Spleen (tissue), 7 donors: ENCODE results near the gene ROR1.

Source experiments
- POLR2AphosphoS5 ChIP-seq, 3 donors: sonication (generic); formaldehyde crosslinking; IDR thresholded peaks; one replicate each; pipeline ENCODE4 v1.5.1; 2017; ENCODE audit warnings: antibody characterized with exemption in 3 of 3
- TF ChIP-seq, protein P1 (sequence below), 11 experiments: fragments of 200-600 bp in 7 of 11; fragments of 450-650 bp in 4 of 11; sonication (generic) in 4 of 11; IDR thresholded peaks in 8 of 11; conservative IDR thresholded peaks in 3 of 11; 1 replicate in 7 of 11; 2 replicates in 4 of 11; pipeline versions ENCODE4 v1.4.0 to v1.8.0; 2016 to 2021; ENCODE audit warnings: antibody characterized with exemption in 11 of 11, inconsistent platforms in 4 of 11, mild to moderate bottlenecking in 1 of 11
- donor health status: DM: no; HTN: no; CAD: no; lungs with moderate emphysema.
- donor health status: DM: no; HTN: no; CAD: no.
- donor health status: DM: no; HTN: no; CAD: no.

DNA sequence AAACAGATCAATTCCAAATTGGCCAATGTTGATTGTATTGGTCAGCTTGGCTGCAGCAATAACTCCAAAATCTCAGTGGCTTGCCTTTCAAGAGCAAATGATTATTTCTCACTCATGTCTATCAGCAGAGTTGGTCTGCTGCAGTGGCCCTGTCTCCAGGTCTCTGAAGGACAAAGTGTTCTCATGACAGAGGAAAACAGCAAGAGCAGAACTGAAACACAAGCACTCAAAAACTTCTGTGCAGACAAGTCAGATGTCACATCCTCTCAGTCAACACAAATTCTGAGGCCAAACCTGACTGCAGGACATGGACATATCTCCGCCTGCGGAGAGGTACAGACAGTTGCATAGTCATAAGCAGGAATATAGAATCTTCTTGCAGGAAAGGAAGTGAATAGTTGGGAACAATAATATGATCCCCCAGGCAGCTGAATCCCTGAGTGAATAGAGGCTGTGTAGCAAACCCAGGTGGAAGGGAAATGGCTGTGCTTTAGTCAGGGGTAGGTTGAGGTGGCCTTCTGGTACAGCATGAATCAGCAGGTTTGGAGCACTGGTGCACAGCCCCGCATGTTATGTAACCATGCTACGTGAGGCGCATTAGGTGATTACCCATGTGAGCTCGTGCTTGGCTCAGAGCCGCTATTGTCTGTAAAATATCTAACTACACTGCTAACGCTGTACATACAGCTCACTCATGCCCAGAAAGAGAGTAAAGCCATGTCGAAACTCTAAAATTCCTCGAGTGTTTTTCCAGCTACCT is 412.5 kb downstream of the ROR1 start:
- TF ChIP-seq, protein P1, sequence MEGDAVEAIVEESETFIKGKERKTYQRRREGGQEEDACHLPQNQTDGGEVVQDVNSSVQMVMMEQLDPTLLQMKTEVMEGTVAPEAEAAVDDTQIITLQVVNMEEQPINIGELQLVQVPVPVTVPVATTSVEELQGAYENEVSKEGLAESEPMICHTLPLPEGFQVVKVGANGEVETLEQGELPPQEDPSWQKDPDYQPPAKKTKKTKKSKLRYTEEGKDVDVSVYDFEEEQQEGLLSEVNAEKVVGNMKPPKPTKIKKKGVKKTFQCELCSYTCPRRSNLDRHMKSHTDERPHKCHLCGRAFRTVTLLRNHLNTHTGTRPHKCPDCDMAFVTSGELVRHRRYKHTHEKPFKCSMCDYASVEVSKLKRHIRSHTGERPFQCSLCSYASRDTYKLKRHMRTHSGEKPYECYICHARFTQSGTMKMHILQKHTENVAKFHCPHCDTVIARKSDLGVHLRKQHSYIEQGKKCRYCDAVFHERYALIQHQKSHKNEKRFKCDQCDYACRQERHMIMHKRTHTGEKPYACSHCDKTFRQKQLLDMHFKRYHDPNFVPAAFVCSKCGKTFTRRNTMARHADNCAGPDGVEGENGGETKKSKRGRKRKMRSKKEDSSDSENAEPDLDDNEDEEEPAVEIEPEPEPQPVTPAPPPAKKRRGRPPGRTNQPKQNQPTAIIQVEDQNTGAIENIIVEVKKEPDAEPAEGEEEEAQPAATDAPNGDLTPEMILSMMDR (IDR thresholded peaks at IDR 0.05 in 8 of 11, conservative IDR thresholded peaks at IDR 0.05 in 3 of 11): no peak
- TF ChIP-seq POLR2AphosphoS5 (IDR thresholded peaks at IDR 0.05): no peak
